B cell (primary cell): ENCODE measurements around the gene RPS23. TPM values are rescaled to one million over a fixed set of nuclear protein-coding genes. Genes with fewer than 3 reads are reported as not detected.

Experiments used
- ATAC-seq: fragments of 200-7000 bp; cut with Tn5 transposase; one replicate; pipeline ENCODE4 v1.10.0; 2021; ENCODE audit warnings: low read depth, mild to moderate bottlenecking, moderate number of reproducible peaks, moderate library complexity
- CTCF ChIA-PET: fragments of 350-600 bp; sonication (Branson Sonifier 250); formaldehyde crosslinking; loops from one replicate; lab custom pipeline; 2021; ENCODE audit warnings: antibody characterized with exemption, inconsistent platforms; lab: Charles Lee
- POLR2A ChIA-PET: fragments of 350-600 bp; sonication (Branson Sonifier 250); formaldehyde crosslinking; loops from one replicate; lab custom pipeline; 2021; ENCODE audit warnings: antibody characterized with exemption; lab: Charles Lee
- DNase-seq: peaks from one replicate; pipeline ENCODE4 v3.0.0; 2013
- H2AFZ ChIP-seq: 2 replicates; pipeline ENCODE4 v1.6.1; 2012; ENCODE audit warnings: mild to moderate bottlenecking, low read depth, low read length; ENCODE audit not compliant: insufficient read depth, poor library complexity, severe bottlenecking
- H3K27ac ChIP-seq, 2 donors: 1 replicate in 1 of 2; 2 replicates in 1 of 2; pipeline ENCODE4 v1.5.1; 2012 to 2013; ENCODE audit warnings: low read length in 2 of 2, mild to moderate bottlenecking in 2 of 2, moderate library complexity in 1 of 2
- H3K27me3 ChIP-seq, 4 experiments: fragments of 200-600 bp in 1 of 4; sonication (generic) in 1 of 4; replicated peaks in 1 of 4; 1 replicate in 2 of 4; 2 replicates in 2 of 4; pipeline versions ENCODE4 v1.6.1 to v1.7.0; 2013 to 2016; ENCODE audit warnings: low read length in 3 of 4, mild to moderate bottlenecking in 2 of 4, mixed read lengths in 1 of 4, moderate library complexity in 1 of 4; ENCODE audit not compliant: insufficient read depth in 4 of 4, control insufficient read depth in 3 of 4; ENCODE audit errors: control extremely low read depth in 1 of 4
- H3K36me3 ChIP-seq, 2 experiments: replicated peaks in 1 of 2; 1 replicate in 1 of 2; 2 replicates in 1 of 2; pipeline versions ENCODE4 v1.6.1 to v1.7.1; 2013; ENCODE audit warnings: low read length in 1 of 2; ENCODE audit not compliant: insufficient read depth in 2 of 2, control insufficient read depth in 1 of 2; ENCODE audit errors: control extremely low read depth in 1 of 2, extremely low read depth in 1 of 2
- H3K4me1 ChIP-seq, 2 donors: fragments of 200-600 bp in 1 of 2; sonication (generic) in 1 of 2; 1 replicate in 1 of 2; 2 replicates in 1 of 2; pipeline versions ENCODE4 v1.5.1 to v1.6.1; 2013 to 2017; ENCODE audit warnings: low read length in 2 of 2; ENCODE audit not compliant: control insufficient read depth in 2 of 2, insufficient read depth in 2 of 2
- H3K4me2 ChIP-seq: replicated peaks from 2 replicates; pipeline ENCODE3; 2012; ENCODE audit warnings: mild to moderate bottlenecking, low read depth, low read length; ENCODE audit not compliant: poor library complexity, severe bottlenecking
- H3K4me3 ChIP-seq, 5 experiments: fragments of 200-600 bp in 1 of 5; sonication (generic) in 1 of 5; 1 replicate in 3 of 5; 2 replicates in 2 of 5; pipeline versions ENCODE4 v1.5.1 to v1.7.0; 2011 to 2016; ENCODE audit warnings: low read length in 4 of 5, mild to moderate bottlenecking in 4 of 5, low read depth in 2 of 5, control low read depth in 1 of 5, moderate library complexity in 1 of 5; ENCODE audit not compliant: insufficient read depth in 1 of 5; ENCODE audit errors: control extremely low read depth in 1 of 5, extremely low read depth in 1 of 5
- H3K79me2 ChIP-seq: fragments of 200-600 bp; sonication (generic); one replicate; pipeline ENCODE4 v1.6.0; 2016; ENCODE audit warnings: low read length; ENCODE audit not compliant: control insufficient read depth, insufficient read depth
- H3K9ac ChIP-seq: fragments of 200-600 bp; sonication (generic); 2 replicates; pipeline ENCODE4 v1.6.1; 2017; ENCODE audit warnings: mild to moderate bottlenecking, low read length, moderate library complexity
- H3K9me3 ChIP-seq, 3 donors: one replicate each; pipeline versions ENCODE4 v1.6.1 to v1.7.1; 2013; ENCODE audit warnings: low read length in 2 of 3; ENCODE audit not compliant: control insufficient read depth in 2 of 3, insufficient read depth in 1 of 3; ENCODE audit errors: control extremely low read depth in 1 of 3
- H4K20me1 ChIP-seq: 2 replicates; pipeline ENCODE4 v1.6.0; 2012; ENCODE audit warnings: mild to moderate bottlenecking, low read length; ENCODE audit not compliant: insufficient read depth, control insufficient read depth, poor library complexity, severe bottlenecking
- H3K27ac Mint-ChIP-seq: one replicate; pipeline ENCODE4 v1.8.0; 2021; ENCODE audit warnings: mixed read lengths
- H3K27me3 Mint-ChIP-seq: one replicate; pipeline ENCODE4 v1.8.0; 2021; ENCODE audit warnings: mixed read lengths
- H3K4me1 Mint-ChIP-seq: one replicate; pipeline ENCODE4 v1.8.0; 2021; ENCODE audit warnings: mixed read lengths
- H3K4me3 Mint-ChIP-seq: one replicate; pipeline ENCODE4 v1.8.0; 2021; ENCODE audit warnings: mixed read lengths
- H3K9me3 Mint-ChIP-seq: one replicate; pipeline ENCODE4 v1.8.0; 2022; ENCODE audit warnings: mixed read lengths; ENCODE audit not compliant: insufficient read depth
- EZH2 ChIP-seq: IDR thresholded peaks from 2 replicates; pipeline ENCODE4 v1.6.1; 2012; ENCODE audit warnings: borderline replicate concordance, low read depth, mild to moderate bottlenecking, moderate library complexity, low read length; ENCODE audit not compliant: insufficient read depth, poor library complexity, severe bottlenecking
- WGBS: methylation state at CpG from one replicate; pipeline ENCODE4 v1.1.5; 2013; ENCODE audit warnings: missing lambda C conversion rate; ENCODE audit not compliant: insufficient coverage; 5-methylcytosine and 5-hydroxymethylcytosine counted together
- intact Hi-C: fragments of 100-400 bp; cut with micrococcal nuclease; formaldehyde crosslinking; loops from one replicate; pipeline ENCODE4 v1.10.0; 2022
- polyA plus RNA-seq: library from polyadenylated mRNA; depleted of rRNA; stranded (reverse); fragments of >200 nt; gene quantifications from 2 replicates; pipeline ENCODE4 v1.2.3, GENCODE V29; 2012
- total RNA-seq, 2 donors: library from RNA; stranded (reverse); fragments of 120-200 nt in 1 of 2; gene quantifications; 1 replicate in 1 of 2; 2 replicates in 1 of 2; pipeline versions ENCODE4 v1.2.3 to v1.2.4, GENCODE V29; 2013 to 2022
- TF ChIP-seq, protein P1 (sequence below): fragments of 200-600 bp; IDR thresholded peaks from one replicate; pipeline ENCODE4 v1.8.0; 2022; ENCODE audit warnings: antibody characterized with exemption, mild to moderate bottlenecking

RPS23 gene
- total and polyA plus RNA-seq, 2 donors (not counting 1 experiment from before 2014, with no cell fraction given), result 3,420 to 9,595 TPM

- H3K27me3 Mint-ChIP-seq, result no peaks in the 10 kb centered on the region
- no peak for ATAC-seq
- no peak overlapping the region for H3K4me3 ChIP-seq
- no peak overlapping the region for H3K4me2 ChIP-seq
- no peak overlapping the region for H3K27ac ChIP-seq
- H3K9me3 Mint-ChIP-seq, result no peaks in the 10 kb centered on the region
- no peaks in the 10 kb centered on the region for H4K20me1 ChIP-seq
- no peaks in the 10 kb centered on the region for H3K4me1 ChIP-seq
- intact Hi-C loops, result no loop called here
- no peaks in the 10 kb centered on the region for H3K36me3 ChIP-seq
- TF ChIP-seq, protein P1, sequence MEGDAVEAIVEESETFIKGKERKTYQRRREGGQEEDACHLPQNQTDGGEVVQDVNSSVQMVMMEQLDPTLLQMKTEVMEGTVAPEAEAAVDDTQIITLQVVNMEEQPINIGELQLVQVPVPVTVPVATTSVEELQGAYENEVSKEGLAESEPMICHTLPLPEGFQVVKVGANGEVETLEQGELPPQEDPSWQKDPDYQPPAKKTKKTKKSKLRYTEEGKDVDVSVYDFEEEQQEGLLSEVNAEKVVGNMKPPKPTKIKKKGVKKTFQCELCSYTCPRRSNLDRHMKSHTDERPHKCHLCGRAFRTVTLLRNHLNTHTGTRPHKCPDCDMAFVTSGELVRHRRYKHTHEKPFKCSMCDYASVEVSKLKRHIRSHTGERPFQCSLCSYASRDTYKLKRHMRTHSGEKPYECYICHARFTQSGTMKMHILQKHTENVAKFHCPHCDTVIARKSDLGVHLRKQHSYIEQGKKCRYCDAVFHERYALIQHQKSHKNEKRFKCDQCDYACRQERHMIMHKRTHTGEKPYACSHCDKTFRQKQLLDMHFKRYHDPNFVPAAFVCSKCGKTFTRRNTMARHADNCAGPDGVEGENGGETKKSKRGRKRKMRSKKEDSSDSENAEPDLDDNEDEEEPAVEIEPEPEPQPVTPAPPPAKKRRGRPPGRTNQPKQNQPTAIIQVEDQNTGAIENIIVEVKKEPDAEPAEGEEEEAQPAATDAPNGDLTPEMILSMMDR, result no peak
- TF ChIP-seq EZH2, result no peak
- POLR2A ChIA-PET, result no interaction called here
- no peak overlapping the region for H3K9ac ChIP-seq
- DNase-seq, result no peak
- no peaks in the 10 kb centered on the region for H3K4me1 Mint-ChIP-seq
- no peak overlapping the region for H3K27ac Mint-ChIP-seq
- H3K9me3 ChIP-seq, result no peaks in the 10 kb centered on the region
- H3K79me2 ChIP-seq, result no peaks in the 10 kb centered on the region
- H2AFZ ChIP-seq, result no peak overlapping the region
- H3K27me3 ChIP-seq, result no peaks in the 10 kb centered on the region
- H3K4me3 Mint-ChIP-seq, result no peak overlapping the region
- CTCF ChIA-PET, result no interaction called here
These were observed 17.0 kb upstream of the RPS23 start for GRCh38 chr5:82295144-82295543.

DNA sequence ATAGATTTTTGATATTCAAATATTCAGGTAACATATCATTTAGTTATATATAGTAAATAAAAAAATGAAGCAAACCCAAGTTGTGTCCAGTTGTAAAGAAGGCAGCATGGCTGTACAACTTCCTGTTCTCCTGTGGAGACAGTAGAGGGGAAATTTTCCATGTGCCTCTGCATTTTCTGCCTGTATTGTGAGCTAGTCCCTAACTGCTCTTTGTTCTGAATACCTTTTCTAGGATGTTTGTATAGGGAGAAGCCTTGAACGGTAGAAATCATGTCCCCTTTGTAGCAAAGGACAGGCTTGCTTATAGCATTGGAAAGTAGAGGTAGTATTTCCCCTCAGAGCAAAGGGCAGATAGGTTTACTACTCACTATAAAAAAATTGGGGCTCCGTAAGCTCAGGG, 13.3 kb upstream of the RPS23 start:
- no peak overlapping the region for H2AFZ ChIP-seq
- H3K4me3 ChIP-seq, result no peak overlapping the region
- POLR2A ChIA-PET, result no interaction called here
- H3K27ac Mint-ChIP-seq, result no peak overlapping the region
- H3K4me2 ChIP-seq, result no peak overlapping the region
- ATAC-seq (no peak), DNase-seq (no peak)
- CTCF ChIA-PET, result no interaction called here
- no peaks in the 10 kb centered on the region for H4K20me1 ChIP-seq
- H3K4me3 Mint-ChIP-seq, result no peak overlapping the region
- H3K4me1 ChIP-seq, result no peaks in the 10 kb centered on the region
- no peaks in the 10 kb centered on the region for H3K27me3 Mint-ChIP-seq
- H3K27ac ChIP-seq, result no peak overlapping the region
- no peaks in the 10 kb centered on the region for H3K79me2 ChIP-seq
- intact Hi-C loops, result no loop called here
- H3K36me3 ChIP-seq, result no peaks in the 10 kb centered on the region
- no peaks in the 10 kb centered on the region for H3K9me3 Mint-ChIP-seq
- no peaks in the 10 kb centered on the region for H3K4me1 Mint-ChIP-seq
- no peaks in the 10 kb centered on the region for H3K27me3 ChIP-seq
- no peak for TF ChIP-seq EZH2
- TF ChIP-seq, protein P1, result no peak
- no CpG with 5 or more reads among the region's 2 CpGs for WGBS
- H3K9me3 ChIP-seq, result no peaks in the 10 kb centered on the region
- no peak overlapping the region for H3K9ac ChIP-seq
